ENCODE measurements around the gene ASTN2. TPM values are rescaled to one million over a fixed set of nuclear protein-coding genes. Genes with fewer than 3 reads are reported as not detected.

Gene ASTN2
- total RNA-seq, 4 donors from 2014 or later: 3.0 to 7.0 (median 5.2) TPM

DNA sequence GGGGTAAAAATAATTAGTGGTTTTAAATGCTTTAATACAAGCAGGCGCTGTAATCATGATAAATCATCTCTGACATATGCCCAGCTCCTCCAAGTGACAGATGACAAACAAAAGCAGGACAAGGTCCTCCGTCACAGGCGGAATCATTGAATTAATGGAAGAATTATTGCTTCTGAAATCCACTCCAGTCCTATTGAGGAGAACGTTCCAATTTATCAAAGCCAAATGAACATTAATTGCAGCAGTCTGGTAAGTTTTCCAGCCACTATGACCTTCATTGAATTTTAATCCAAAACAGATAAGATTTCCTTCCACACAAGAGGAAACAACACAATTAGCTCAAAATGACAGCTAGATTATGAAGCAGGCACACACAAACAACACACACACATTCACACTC lies 136.8 kb downstream of the ASTN2 start:
- intact Hi-C loops (cut with DNase I; ENCODE audit: low total_unique reads): no loop called here
- DNase-seq: no peak
- in situ Hi-C loops (cut with MboI; ENCODE audit: low pct_ligation_motif_present in 1 of 4, low pct_unique_long_range_greater_than_20kb in 1 of 4, low sequenced_read_pairs in 3 of 4): no loop called here

DNA sequence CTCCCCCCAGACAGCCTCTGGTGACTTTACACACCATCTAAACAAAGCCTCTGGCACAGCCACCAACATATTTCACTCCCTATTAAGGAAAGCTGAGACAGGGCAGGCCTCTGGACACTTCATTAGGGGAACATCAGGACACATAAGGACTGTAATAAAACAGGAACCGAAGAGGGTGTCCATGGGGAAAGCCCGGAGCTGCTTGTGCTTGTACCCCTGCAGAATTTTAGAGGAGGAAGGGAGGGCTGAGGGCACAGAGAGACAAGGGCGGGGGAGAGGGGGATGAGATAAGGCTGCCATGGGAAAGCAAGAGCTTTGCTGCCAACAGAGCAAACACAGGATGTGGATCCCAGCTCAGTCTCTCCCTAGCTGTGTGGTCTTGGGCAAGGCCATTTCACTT lies 138.4 kb downstream of the ASTN2 start:
- no peaks in the 10 kb centered on the region for H3K9me3 ChIP-seq
- 42 to 43% methylated on average over 2 to 3 of the region's 3 CpGs for WGBS, 2 donors (ENCODE audit: low coverage in 1 of 2)

More for the DNA sequence above, 136.8 kb downstream of the ASTN2 start:
- WGBS, 2 donors (ENCODE audit: low coverage in 1 of 2): 65 to 77% methylated on average over 4 of the region's 4 CpGs
- Histone ChIP-seq H3K27me3 (no peaks in the 10 kb centered on the region), H3K36me3 (no peaks in the 10 kb centered on the region), H3K9me3 (no peaks in the 10 kb centered on the region), H3K27ac (no peak overlapping the region), H3K4me3 (no peak overlapping the region), H3K4me1 (no peaks in the 10 kb centered on the region)
- TF ChIP-seq POLR2A (IDR thresholded peaks at IDR 0.05): no peak
- TF ChIP-seq, protein P1, sequence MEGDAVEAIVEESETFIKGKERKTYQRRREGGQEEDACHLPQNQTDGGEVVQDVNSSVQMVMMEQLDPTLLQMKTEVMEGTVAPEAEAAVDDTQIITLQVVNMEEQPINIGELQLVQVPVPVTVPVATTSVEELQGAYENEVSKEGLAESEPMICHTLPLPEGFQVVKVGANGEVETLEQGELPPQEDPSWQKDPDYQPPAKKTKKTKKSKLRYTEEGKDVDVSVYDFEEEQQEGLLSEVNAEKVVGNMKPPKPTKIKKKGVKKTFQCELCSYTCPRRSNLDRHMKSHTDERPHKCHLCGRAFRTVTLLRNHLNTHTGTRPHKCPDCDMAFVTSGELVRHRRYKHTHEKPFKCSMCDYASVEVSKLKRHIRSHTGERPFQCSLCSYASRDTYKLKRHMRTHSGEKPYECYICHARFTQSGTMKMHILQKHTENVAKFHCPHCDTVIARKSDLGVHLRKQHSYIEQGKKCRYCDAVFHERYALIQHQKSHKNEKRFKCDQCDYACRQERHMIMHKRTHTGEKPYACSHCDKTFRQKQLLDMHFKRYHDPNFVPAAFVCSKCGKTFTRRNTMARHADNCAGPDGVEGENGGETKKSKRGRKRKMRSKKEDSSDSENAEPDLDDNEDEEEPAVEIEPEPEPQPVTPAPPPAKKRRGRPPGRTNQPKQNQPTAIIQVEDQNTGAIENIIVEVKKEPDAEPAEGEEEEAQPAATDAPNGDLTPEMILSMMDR (IDR thresholded peaks at IDR 0.05): no peak
- TF ChIP-seq POLR2AphosphoS5 (IDR thresholded peaks at IDR 0.05): no peak

DNA sequence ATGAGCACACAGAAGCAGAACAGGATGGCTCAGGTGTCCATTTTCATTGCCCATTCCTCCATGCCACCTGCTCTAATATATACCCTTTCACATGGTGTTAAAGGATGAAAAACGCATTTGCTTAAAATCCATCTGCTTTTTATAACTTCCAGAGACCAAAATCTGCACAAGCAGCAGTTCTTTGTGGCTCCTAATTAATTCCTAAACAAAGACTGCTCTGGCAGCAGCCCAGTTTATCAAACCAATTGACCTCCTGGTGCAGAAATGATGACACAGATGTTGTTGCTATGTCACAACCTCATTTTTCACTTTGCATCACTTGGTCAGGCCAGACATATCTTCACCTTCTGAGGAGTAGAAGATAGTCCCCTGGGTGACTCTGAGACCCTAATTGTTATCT lies 141.2 kb downstream of the ASTN2 start:
- no peaks in the 10 kb centered on the region for H3K9me3 ChIP-seq
- WGBS, 2 donors (ENCODE audit: low coverage in 1 of 2): 58 to 90% methylated on average over 1 of the region's 1 CpG

More for the DNA sequence above, 138.4 kb downstream of the ASTN2 start:
- no peak overlapping the region for H3K4me3 ChIP-seq
- DNase-seq: no peak
- in situ Hi-C loops (cut with MboI; ENCODE audit: low pct_ligation_motif_present in 1 of 4, low pct_unique_long_range_greater_than_20kb in 1 of 4, low sequenced_read_pairs in 3 of 4) (no loop called here), intact Hi-C loops (cut with DNase I; ENCODE audit: low total_unique reads) (no loop called here)
- H3K4me1 ChIP-seq: no peaks in the 10 kb centered on the region
- H3K36me3 ChIP-seq: no peaks in the 10 kb centered on the region
- no peak overlapping the region for H3K27ac ChIP-seq
- TF ChIP-seq POLR2AphosphoS5 (IDR thresholded peaks at IDR 0.05) (no peak), EP300 (IDR thresholded peaks at IDR 0.05; ENCODE audit: low read depth) (no peak), POLR2A (IDR thresholded peaks at IDR 0.05) (no peak)
- TF ChIP-seq, protein P1 (IDR thresholded peaks at IDR 0.05): no peak
- H3K27me3 ChIP-seq: no peaks in the 10 kb centered on the region

DNA sequence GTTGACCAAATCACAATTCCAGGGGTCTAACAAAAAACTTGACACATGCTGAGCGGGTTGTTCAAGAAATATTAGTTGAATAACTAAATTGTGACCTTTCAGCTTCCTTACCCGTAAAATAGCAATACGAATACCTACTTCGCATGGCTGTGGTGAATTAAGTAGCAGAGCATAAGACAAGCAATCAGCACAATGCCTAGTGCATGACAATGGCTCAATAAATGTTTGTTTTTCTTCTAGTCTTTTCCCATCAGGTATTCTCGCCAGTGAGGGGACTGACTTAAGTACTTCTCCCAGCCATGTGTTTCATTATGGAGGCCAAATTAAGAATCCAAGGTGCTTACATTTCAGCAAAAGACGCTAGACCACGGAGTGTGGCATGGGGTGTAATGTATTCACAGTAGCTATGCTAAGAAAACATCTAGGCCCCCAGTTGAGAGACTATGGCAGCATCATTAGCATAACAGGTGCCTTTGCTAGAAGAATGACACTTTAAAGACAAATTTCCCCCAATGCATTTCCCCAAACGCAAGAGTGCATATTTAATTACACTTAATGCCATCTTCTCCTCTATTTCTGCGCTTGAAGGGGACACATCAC lies 145.9 kb downstream of the ASTN2 start:
- Histone ChIP-seq H3K27me3 (no peaks in the 10 kb centered on the region), H3K36me3 (no peaks in the 10 kb centered on the region), H3K4me3 (no peak overlapping the region), H3K9me3 (no peaks in the 10 kb centered on the region), H3K27ac (no peak overlapping the region), H3K4me1 (no peaks in the 10 kb centered on the region)
- TF ChIP-seq POLR2A (IDR thresholded peaks at IDR 0.05): no peak
- TF ChIP-seq, protein P1 (IDR thresholded peaks at IDR 0.05): no peak
- no peak for TF ChIP-seq EP300 (IDR thresholded peaks at IDR 0.05; ENCODE audit: low read depth)
- no peak for TF ChIP-seq POLR2AphosphoS5 (IDR thresholded peaks at IDR 0.05)
- DNase-seq: no peak
- 69 to 70% methylated on average over 7 to 9 of the region's 9 CpGs for WGBS, 2 donors (ENCODE audit: low coverage in 1 of 2)
- intact Hi-C loops (cut with DNase I; ENCODE audit: low total_unique reads) (no loop called here), in situ Hi-C loops (cut with MboI; ENCODE audit: low pct_ligation_motif_present in 1 of 4, low pct_unique_long_range_greater_than_20kb in 1 of 4, low sequenced_read_pairs in 3 of 4) (no loop called here)

More for the DNA sequence above, 141.2 kb downstream of the ASTN2 start:
- intact Hi-C loops (cut with DNase I; ENCODE audit: low total_unique reads) (no loop called here), in situ Hi-C loops (cut with MboI; ENCODE audit: low pct_ligation_motif_present in 1 of 4, low pct_unique_long_range_greater_than_20kb in 1 of 4, low sequenced_read_pairs in 3 of 4) (no loop called here)
- H3K27me3 ChIP-seq: no peaks in the 10 kb centered on the region
- no peaks in the 10 kb centered on the region for H3K4me1 ChIP-seq
- DNase-seq: no peak
- H3K4me3 ChIP-seq: no peak overlapping the region
- no peaks in the 10 kb centered on the region for H3K36me3 ChIP-seq
- TF ChIP-seq EP300 (IDR thresholded peaks at IDR 0.05; ENCODE audit: low read depth) (no peak), POLR2A (IDR thresholded peaks at IDR 0.05) (no peak), POLR2AphosphoS5 (IDR thresholded peaks at IDR 0.05) (no peak)
- TF ChIP-seq, protein P1 (IDR thresholded peaks at IDR 0.05): no peak
- no peak overlapping the region for H3K27ac ChIP-seq

Data from transverse colon (tissue), 4 donors.